GM21390 (cell line): ENCODE data around the gene SRD5A1.
A peak's percentile ranks its signal among the peaks of the same experiment; 100 is the strongest.
"Not testable (repeated sequence)": the region's sequence is repeated elsewhere in the genome, so short reads cannot be mapped to it uniquely, and the experiment has no call there.

Source experiments
- ATAC-seq: cut with Tn5 transposase; IDR thresholded peaks from one replicate; pipeline ENCODE4 v1.9.1; 2021; ENCODE audit not compliant: unreplicated experiment

The SRD5A1 gene

DNA sequence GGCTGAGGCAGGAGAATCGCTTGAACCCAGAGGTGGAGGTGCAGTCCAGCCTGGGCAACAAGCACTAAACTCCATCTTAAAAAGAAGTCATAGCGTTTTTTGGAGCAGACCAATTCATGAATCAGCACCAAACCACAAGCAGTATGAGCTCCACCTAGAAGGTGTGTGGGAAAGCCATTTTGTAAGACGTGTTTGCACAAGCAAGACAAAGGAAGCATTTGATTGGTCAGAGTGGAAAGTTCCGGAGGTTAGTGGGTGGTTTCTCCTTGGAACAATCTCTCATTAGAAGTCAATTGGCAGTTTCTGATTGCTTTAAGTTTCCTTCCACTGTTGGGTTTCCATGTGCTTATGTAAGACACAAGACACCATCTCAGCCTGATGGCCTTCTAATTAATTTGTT, 5.0 kb downstream of the SRD5A1 start:
- ATAC-seq, result no peak

- no peak for ATAC-seq
Observed at GRCh38 chr5:6642655-6643054, 9.4 kb downstream of the SRD5A1 start.

- no peak for ATAC-seq
Observed at GRCh38 chr5:6644794-6645241, 11.6 kb downstream of the SRD5A1 start.

DNA sequence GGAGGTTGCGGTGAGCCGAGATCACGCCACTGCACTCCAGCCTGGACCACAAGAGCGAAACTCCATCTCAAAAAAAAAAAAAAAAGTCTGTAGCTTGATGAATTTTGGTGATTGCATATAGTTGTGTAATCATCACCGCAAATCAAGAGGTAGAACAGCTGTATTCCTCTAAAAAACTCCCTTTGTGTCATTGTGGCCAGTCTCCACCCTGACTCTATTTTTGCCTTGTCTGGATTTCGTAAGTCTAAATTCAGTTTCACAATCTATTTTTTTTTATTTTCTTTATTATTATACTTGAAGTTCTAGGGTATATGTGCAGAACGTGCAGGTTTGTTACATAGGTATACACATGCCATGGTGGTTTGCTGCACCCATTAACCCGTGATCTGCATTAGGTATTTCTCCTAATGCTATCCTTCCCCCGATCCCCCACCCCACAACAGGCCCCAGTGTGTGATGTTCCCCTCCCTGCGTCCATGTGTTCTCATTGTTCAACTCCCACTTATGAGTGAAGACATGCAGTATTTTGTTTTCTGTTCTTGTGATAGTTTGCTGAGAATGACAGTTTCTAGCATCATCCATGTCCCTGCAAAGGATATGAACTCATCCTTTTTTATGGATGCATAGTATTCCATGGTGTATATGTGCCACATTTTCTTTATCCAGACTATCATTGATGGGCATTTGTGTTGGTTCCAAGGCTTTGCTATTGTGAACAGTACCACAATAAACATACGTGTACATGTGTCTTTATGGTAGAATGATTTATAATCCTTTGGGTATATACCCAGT, 12.5 kb downstream of the SRD5A1 start:
- not testable (repeated sequence) for ATAC-seq

GRCh38 chr5:6649186-6649585, 15.9 kb downstream of the SRD5A1 start:
- ATAC-seq, result no peak

DNA sequence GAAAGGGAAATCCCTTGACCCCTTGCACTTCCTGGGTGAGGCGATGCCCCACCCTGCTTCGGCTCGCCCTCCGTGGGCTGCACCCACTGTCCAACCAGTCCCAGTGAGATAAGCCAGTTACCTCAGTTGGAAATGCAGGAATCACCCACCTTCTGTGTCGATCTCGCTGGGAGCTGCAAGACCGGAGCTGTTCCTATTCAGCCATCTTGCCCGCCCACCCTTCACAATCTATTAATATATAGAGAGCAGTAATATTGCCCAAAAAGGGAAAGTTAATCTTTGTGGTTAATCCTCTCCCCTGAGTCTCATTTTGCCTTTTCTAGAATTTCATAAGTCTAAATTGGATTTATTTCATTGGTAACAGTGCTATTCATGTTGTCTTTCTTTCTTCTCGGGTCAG, 16.4 kb downstream of the SRD5A1 start:
- ATAC-seq, result no peak

GRCh38 chr5:6652025-6652424, 18.8 kb downstream of the SRD5A1 start:
- peak; percentile 86 for ATAC-seq

DNA sequence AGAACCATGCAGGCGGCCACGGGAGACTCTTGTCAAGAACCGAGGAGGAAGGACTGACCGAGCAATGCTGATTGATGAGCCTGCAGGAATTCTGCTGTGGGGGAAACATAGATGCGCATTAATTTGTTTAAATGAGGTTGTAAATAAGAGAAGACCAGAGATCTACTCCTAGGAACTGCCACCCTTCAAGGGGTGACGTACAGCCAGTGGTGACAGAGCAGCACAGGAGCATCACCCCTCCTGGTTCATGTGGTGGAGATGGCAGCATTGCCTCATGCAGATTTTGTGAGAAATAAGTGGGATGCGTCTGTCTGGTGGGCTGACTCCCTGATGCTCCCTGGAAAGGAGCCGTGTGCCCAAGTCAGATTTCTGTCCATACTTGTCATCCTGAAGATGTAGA, 22.2 kb downstream of the SRD5A1 start:
- ATAC-seq, result no peak

DNA sequence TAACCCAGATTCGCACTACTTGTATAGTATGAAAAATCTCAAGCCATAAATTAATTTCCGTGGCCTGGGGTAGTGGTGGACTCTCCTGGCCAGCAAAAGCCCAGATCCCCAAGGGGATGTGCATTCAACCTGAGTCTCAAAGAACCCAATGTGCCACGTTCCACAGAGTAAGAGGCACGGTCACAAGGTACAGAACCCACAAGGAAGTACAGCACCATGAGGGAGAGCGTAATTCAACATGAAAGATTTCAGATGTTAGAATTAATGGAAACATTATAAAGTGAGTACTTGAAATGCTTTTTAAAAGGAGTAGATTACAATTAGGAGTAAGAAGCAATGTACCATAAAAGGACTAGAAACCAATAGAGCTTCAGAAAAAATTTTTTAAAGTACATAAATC, 23.4 kb downstream of the SRD5A1 start:
- no peak for ATAC-seq

DNA sequence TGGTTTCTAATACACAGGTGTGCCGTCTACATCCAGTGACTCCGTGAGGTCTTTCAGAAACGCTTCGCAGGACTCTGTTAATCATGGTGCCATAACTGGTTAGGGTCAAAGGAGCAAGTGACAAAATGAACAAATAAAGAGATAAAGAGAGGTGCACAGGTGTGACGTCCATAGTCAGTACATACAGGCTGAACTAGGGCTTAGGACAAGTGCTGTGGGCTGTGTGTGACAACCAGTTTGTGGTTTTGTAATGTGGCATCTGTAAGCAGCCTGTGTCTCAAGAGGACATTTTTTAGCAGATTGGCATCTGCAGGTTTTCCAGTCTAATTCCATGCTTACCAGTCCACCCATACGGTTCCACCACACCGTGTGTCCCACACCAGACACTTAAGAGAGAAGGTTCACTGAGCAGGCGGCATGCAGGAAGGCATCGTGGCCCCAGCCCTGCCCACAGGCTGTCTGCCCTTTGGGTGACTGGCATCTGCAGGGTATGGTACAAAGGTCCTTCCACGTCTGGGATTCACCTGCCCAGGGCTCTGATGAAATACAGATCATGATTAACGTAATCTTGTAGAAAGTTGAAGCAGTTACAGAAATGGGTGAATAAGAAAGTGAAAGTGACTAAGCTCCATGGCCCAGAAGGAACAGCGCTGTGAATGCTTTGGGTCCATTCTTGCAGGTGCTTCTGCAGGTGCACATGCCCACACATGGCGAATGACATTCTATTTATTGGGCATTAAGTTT, 26.9 kb downstream of the SRD5A1 start:
- ATAC-seq, result peak; percentile 88

DNA sequence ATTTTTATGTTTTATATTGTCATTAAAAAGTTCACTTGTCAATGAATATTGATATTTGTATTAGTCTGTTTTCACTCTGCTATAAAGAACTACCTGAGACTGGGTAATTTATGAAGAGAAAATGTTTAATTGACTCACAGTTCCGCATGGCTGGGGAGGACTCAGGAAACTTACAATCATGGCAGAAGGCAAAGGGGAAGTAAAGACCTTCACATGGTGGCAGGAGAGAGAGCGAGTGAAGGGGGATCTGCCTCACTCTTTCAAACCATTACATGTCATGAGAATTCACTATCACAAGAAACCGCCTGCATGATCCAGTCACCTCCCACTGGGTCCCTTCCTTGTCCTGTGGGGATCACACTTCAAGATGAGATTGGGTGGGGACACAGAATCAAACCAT, 27.4 kb downstream of the SRD5A1 start:
- ATAC-seq, result peak; percentile 44

GRCh38 chr5:6666762-6667161, 33.5 kb downstream of the SRD5A1 start:
- ATAC-seq, result no peak

DNA sequence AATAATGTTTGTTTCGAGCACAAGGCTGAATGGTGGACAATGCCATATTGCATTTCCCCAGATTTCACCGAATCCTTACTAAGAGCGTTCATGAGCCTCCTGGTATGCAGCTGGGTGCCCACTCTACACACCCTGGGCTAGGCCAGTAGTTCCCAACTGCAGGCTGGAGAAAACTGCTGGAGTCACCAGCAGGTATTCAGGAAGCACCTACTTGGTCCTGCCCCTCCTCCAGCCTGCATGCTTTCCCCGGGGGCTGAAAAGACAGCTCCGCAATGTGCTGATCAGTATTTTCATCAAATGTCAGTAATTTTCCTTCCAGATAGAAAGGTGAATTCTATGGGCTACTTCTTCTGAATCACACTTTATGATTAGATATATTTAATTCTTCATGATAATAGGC, 34.4 kb downstream of the SRD5A1 start:
- no peak for ATAC-seq

DNA sequence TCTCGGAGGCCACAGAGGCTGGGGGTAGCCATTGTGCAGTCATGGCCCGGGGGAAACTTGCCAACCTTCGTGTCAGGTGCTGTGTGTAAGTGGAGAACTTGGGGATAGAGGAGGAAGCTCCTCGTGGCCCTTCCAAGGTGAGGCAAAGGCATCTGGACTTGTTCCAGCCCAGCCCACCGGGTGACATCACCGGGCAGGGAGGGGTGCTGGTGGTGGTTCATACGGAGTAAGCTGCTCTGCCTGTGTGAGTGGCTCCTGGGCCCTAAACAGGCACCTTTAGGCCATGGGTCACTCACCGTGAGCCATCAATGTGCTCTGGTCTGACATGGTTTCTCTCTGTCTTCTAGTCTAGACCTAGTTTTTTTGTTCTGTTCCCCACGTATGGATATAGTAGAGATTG, 35.5 kb downstream of the SRD5A1 start:
- ATAC-seq, result not testable (repeated sequence)

- ATAC-seq, result no peak
Observed at GRCh38 chr5:6673031-6673430, 39.8 kb downstream of the SRD5A1 start.

DNA sequence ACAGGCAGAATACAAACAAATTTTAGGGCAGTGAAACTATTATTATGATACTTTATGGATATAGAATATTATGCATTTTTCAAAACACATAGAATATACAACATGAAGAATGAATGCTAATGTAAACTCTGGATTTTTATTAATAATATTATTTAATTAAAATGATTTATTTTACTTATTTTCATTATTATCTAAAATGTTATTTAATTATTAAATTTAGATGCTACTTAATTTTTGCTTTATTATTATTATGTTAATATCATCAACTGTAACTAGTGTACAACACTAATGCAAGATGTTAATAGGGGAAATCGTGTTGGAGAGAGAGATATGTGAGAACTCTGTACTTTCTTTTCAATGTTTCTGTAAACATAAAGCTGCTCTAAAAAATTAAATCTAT, 40.7 kb downstream of the SRD5A1 start:
- no peak for ATAC-seq

- ATAC-seq, result no peak
Observed at GRCh38 chr5:6674421-6674820, 41.2 kb downstream of the SRD5A1 start.

DNA sequence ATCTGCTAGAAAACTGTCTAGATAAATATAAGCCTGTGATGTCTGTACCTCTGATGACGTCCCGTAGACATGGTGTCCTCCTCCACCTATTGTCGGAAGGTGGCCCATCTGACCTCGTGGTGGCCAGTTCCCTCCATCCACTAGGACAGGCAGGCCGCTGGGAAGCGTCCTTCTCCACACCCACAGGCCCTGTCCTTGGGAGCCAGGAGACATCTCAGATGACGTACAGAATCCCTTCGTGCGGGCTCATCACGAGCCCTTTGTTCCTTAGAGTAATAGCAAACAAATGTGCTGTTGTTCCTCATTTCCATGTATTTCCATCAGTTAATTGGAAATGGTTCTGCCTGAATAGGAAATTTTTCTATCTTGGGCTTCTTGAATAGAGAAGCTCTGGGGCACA, 41.6 kb downstream of the SRD5A1 start:
- ATAC-seq, result no peak

GRCh38 chr5:6675784-6676491, 42.7 kb downstream of the SRD5A1 start:
- no peak for ATAC-seq

DNA sequence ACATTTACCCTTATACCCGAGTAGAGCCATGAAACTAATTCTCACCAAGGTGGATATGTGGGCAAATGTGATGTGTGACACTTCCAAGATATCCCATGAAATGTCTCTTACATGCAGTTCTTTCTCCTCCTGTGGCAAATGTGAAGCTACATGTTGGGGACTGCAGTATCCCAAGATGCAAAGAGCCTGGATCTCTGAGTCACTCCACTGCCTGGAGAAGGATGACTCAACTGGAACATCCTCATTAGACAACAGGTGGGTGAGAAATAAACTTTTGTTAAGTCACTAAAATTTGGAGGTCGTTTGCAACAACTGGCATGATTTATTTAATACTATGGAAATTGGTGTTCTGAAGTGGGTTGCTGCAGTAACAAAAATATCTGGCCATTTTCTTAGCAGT, 43.5 kb downstream of the SRD5A1 start:
- ATAC-seq, result no peak

GRCh38 chr5:6678385-6678784, 45.1 kb downstream of the SRD5A1 start:
- ATAC-seq, result no peak

DNA sequence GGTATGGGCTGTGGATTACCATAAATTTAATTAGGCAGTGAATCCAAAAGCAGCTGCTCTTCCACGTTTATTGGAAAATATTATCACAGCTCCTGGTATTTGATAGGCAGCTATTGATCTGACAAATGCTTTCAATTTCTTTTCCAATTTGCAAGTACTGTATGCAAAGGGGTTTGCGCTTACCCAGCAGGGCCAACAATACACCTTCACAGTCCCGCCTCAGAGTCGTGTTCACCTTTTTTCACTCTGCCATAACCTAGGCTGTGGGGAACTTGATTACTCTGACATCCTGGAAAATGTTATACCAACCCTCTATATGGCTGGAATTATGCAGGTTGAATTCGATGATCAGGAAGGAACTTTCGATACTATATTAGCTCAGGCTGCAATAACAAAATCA, 47.7 kb downstream of the SRD5A1 start:
- ATAC-seq, result no peak
